ENCODE data around the gene DKK3.

DNA sequence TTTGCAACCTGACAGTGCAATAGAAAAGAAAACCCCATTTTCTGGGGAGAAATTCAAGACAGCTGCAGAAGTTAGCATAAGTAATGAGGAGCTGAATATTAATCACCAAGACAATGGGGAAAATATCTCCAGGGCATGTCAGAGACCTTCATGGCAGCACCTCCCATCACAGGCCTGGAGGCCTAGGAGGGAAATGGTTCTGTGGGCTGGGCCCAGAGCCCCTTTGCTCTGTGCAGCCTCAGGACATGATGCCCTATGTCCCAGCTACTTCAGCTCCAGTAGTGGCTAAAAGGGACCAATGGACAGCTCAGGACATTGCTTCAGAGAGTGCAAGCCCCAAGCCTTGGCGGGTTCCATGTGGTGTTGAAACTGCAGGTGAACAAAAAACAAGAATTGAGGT lies 14.6 kb upstream of the DKK3 start:
- no peak for TF ChIP-seq POLR2A (IDR thresholded peaks at IDR 0.05; ENCODE audit: low read depth, low read length)
- no peak for TF ChIP-seq PAX5 (IDR thresholded peaks at IDR 0.05; ENCODE audit: insufficient read depth, low read length, severe bottlenecking)
